SK-N-SH (cell line): ENCODE measurements around the gene GIGYF1. TPM values are rescaled to one million over a fixed set of nuclear protein-coding genes. Genes with fewer than 3 reads are reported as not detected.

Experiments used
- CTCF ChIA-PET: fragments of 300-600, 350-600 bp; formaldehyde crosslinking; extraction: SDS; loops from one replicate; lab custom pipeline; 2021; lab: Yijun Ruan, JAX
- POLR2A ChIA-PET: fragments of 350-600 bp; sonication (Branson Sonifier 250); formaldehyde crosslinking; extraction: SDS; loops from one replicate; lab custom pipeline; 2020; ENCODE audit warnings: antibody characterized with exemption, inconsistent platforms; lab: Yijun Ruan, JAX
- DNase-seq: peaks from one replicate; pipeline ENCODE4 v3.0.0; 2012
- H2AFZ ChIP-seq: fragments of 200-600 bp; sonication (generic); 2 replicates; pipeline ENCODE4 v1.8.1; 2016; ENCODE audit warnings: antibody characterized with exemption, mild to moderate bottlenecking, low read depth
- H3F3A ChIP-seq: fragments of 200-600 bp; sonication (generic); replicated peaks from 2 replicates; pipeline ENCODE3; 2016; ENCODE audit warnings: antibody characterized with exemption, mild to moderate bottlenecking; ENCODE audit not compliant: insufficient read depth
- H3K27ac ChIP-seq, 2 experiments: fragments of 200-500 bp in 1 of 2; fragments of 200-600 bp in 1 of 2; sonication (Bioruptor generic) in 1 of 2; sonication (generic), shearing (Covaris generic) in 1 of 2; 2 replicates each; pipeline versions ENCODE4 v1.5.1 to v1.6.1; 2014 to 2016; ENCODE audit warnings: low read depth in 2 of 2, inconsistent platforms in 1 of 2, low read length in 1 of 2, mild to moderate bottlenecking in 1 of 2, mixed read lengths in 1 of 2
- H3K27me3 ChIP-seq: fragments of 200-600 bp; sonication (generic), shearing (Covaris generic); 2 replicates; pipeline ENCODE4 v1.6.1; 2016; ENCODE audit warnings: mixed run types; ENCODE audit not compliant: insufficient read depth
- H3K36me3 ChIP-seq, 2 experiments: fragments of 200-500 bp in 1 of 2; fragments of 200-600 bp in 1 of 2; sonication (Bioruptor generic) in 1 of 2; sonication (generic) in 1 of 2; replicated peaks in 1 of 2; 2 replicates each; pipeline versions ENCODE3 to v1.5.1; 2014 to 2016; ENCODE audit warnings: low read length in 1 of 2, mild to moderate bottlenecking in 1 of 2; ENCODE audit not compliant: insufficient read depth in 2 of 2, control insufficient read depth in 1 of 2
- H3K4me1 ChIP-seq, 2 experiments: fragments of 200-500 bp in 1 of 2; fragments of 200-600 bp in 1 of 2; sonication (Bioruptor generic) in 1 of 2; sonication (generic), shearing (Covaris generic) in 1 of 2; 2 replicates each; pipeline versions ENCODE4 v1.5.1 to v1.6.1; 2014 to 2016; ENCODE audit warnings: low read depth in 1 of 2, low read length in 1 of 2, mixed run types in 1 of 2; ENCODE audit not compliant: insufficient read depth in 2 of 2, control insufficient read depth in 1 of 2
- H3K4me2 ChIP-seq: fragments of 200-600 bp; sonication (generic), shearing (Covaris generic); 2 replicates; pipeline ENCODE4 v1.6.1; 2017; ENCODE audit warnings: mixed run types
- H3K4me3 ChIP-seq, 2 experiments: fragments of 200-500 bp in 1 of 2; fragments of 200-600 bp in 1 of 2; sonication (Bioruptor generic) in 1 of 2; sonication (generic), shearing (Covaris generic) in 1 of 2; 2 replicates each; pipeline versions ENCODE4 v1.5.1 to v1.8.1; 2014 to 2016; ENCODE audit warnings: low read depth in 2 of 2, inconsistent platforms in 1 of 2, low read length in 1 of 2, mild to moderate bottlenecking in 1 of 2, mixed read lengths in 1 of 2, moderate library complexity in 1 of 2
- H3K79me2 ChIP-seq: fragments of 200-600 bp; sonication (generic); 2 replicates; pipeline ENCODE4 v1.8.1; 2017; ENCODE audit warnings: mild to moderate bottlenecking; ENCODE audit not compliant: insufficient read depth
- H3K9ac ChIP-seq: fragments of 200-600 bp; sonication (generic); 2 replicates; pipeline ENCODE4 v1.6.1; 2017; ENCODE audit warnings: mixed run types
- H3K9me2 ChIP-seq: fragments of 200-600 bp; sonication (generic); 2 replicates; pipeline ENCODE4 v1.6.1; 2017; ENCODE audit warnings: mixed run types
- H3K9me3 ChIP-seq: fragments of 200-600 bp; sonication (generic); 2 replicates; pipeline ENCODE4 v1.6.1; 2017; ENCODE audit warnings: mixed run types, mild to moderate bottlenecking, moderate library complexity
- H4K20me1 ChIP-seq: fragments of 200-600 bp; sonication (generic); 2 replicates; pipeline ENCODE4 v1.6.1; 2017; ENCODE audit warnings: mild to moderate bottlenecking, mixed run types; ENCODE audit not compliant: insufficient read depth
- EZH2phosphoT487 ChIP-seq: fragments of 200-600 bp; sonication (generic); IDR thresholded peaks from 2 replicates; pipeline ENCODE4 v1.6.1; 2017; ENCODE audit warnings: low read depth, mixed run types, mild to moderate bottlenecking, antibody characterized with exemption, moderate library complexity, borderline replicate concordance
- FOSL2 ChIP-seq: IDR thresholded peaks from 2 replicates; pipeline ENCODE4 v1.4.0; 2012; ENCODE audit warnings: low read depth, mild to moderate bottlenecking, moderate library complexity, borderline replicate concordance
- GATA2 ChIP-seq: sonication (generic); formaldehyde crosslinking; IDR thresholded peaks from 2 replicates; pipeline ENCODE4 v1.5.0; 2020; ENCODE audit warnings: mild to moderate bottlenecking, missing genetic modification reagents
- JUND ChIP-seq: IDR thresholded peaks from 2 replicates; pipeline ENCODE4 v1.4.0; 2012
- MXI1 ChIP-seq: IDR thresholded peaks from 2 replicates; pipeline ENCODE4 v1.6.1; 2012; ENCODE audit warnings: mild to moderate bottlenecking, low read depth, low read length, improper control_type of control experiment
- NFIC ChIP-seq: IDR thresholded peaks from 2 replicates; pipeline ENCODE4 v1.4.0; 2012; ENCODE audit warnings: borderline replicate concordance
- NRF1 ChIP-seq: IDR thresholded peaks from 2 replicates; pipeline ENCODE4 v1.6.1; 2012; ENCODE audit warnings: low read depth, mild to moderate bottlenecking, low read length
- RCOR1 ChIP-seq: fragments of 150-350 bp; IDR thresholded peaks from 2 replicates; pipeline ENCODE4 v1.6.1; 2017; ENCODE audit warnings: antibody characterized with exemption, low read length
- TCF12 ChIP-seq: IDR thresholded peaks from 2 replicates; pipeline ENCODE4 v1.4.0; 2012
- TEAD4 ChIP-seq: IDR thresholded peaks from 2 replicates; pipeline ENCODE4 v1.4.0; 2012; ENCODE audit warnings: mild to moderate bottlenecking, borderline replicate concordance; ENCODE audit not compliant: insufficient read depth
- YY1 ChIP-seq: IDR thresholded peaks from 2 replicates; pipeline ENCODE4 v1.4.0; 2012; ENCODE audit warnings: low read depth, mild to moderate bottlenecking
- WGBS: methylation state at CpG from one replicate; pipeline ENCODE4 v1.1.6; 2017; ENCODE audit warnings: low lambda C conversion rate; 5-methylcytosine and 5-hydroxymethylcytosine counted together
- polyA plus RNA-seq, 3 experiments: library from polyadenylated mRNA; depleted of rRNA; stranded (reverse); fragments of >200 nt; gene quantifications; 2 replicates each; pipeline ENCODE4 v1.2.3, GENCODE V29; 2012
- TF ChIP-seq, protein P1 (sequence below): fragments of 150-350 bp; IDR thresholded peaks from 2 replicates; pipeline ENCODE4 v1.6.1; 2017; ENCODE audit warnings: antibody characterized with exemption, low read length, low read depth, borderline replicate concordance
- TF ChIP-seq, protein P2 (sequence below): IDR thresholded peaks from 2 replicates; pipeline ENCODE4 v1.4.0; 2012; ENCODE audit warnings: low read depth
- TF ChIP-seq, protein P3 (sequence below): fragments of 200-600 bp; sonication (generic); IDR thresholded peaks from 2 replicates; pipeline ENCODE4 v1.6.1; 2017; ENCODE audit warnings: antibody characterized with exemption, mild to moderate bottlenecking, moderate library complexity
- TF ChIP-seq, protein P4 (sequence below): IDR thresholded peaks from 2 replicates; pipeline ENCODE4 v1.6.1; 2012; ENCODE audit warnings: mild to moderate bottlenecking, low read depth, low read length, moderate library complexity
- TF ChIP-seq, protein P5 (sequence below): IDR thresholded peaks from 2 replicates; pipeline ENCODE4 v1.4.0; 2012; ENCODE audit warnings: low read depth, borderline replicate concordance

GIGYF1 gene
- polyA plus RNA-seq, 1 of the 3 experiments (the other 2 are of a cell fraction): 19.4 TPM

DNA sequence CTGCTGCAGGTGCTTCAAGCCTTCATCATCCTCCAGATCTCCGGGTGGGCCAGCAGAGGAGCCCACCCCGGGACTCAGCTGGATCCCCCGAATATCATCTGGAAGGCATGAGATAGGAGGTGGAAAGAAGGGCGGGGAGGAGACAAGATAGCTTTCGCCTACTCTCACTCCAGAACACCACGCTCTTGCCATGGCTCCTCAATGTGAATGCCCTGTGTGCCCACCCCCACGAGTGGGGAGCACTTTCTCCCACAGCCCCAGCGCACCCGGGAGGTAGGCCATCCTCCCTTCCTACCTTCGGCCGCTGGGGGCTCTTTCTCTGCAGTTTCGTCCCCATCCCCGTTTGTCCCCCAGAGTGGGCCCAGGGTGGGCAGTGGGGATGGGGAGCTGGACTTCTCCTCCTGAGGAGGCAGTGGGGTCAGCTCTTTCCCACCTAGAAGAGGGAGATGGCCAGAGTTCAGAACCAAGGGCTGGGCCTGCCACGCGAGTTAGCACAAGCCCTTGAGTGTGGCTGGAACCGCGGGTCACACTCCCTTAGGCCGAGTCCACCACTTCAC is 8.9 kb downstream of the GIGYF1 start:
- Histone ChIP-seq H3K9me2 (no peaks in the 10 kb centered on the region), H3K79me2 (peaks cover 20% of the 10 kb centered on the region), H3F3A (peaks cover 26% of the 10 kb centered on the region), H3K4me3 (no peak overlapping the region), H2AFZ (no peak overlapping the region), H3K9ac (no peak overlapping the region), H3K27me3 (no peaks in the 10 kb centered on the region), H3K4me1 (no peaks in the 10 kb centered on the region; a peak in 1 of 4 replicates), H3K36me3 (peaks cover 21 to 91% of the 10 kb centered on the region in 2 experiments), H3K9me3 (no peaks in the 10 kb centered on the region), H3K27ac (no peak overlapping the region), H3K4me2 (no peak overlapping the region), H4K20me1 (peaks cover 34% of the 10 kb centered on the region)
- 85% methylated on average over 13 of the region's 18 CpGs for WGBS
- peak; percentile 40 for DNase-seq
- POLR2A ChIA-PET: no interaction called here
- TF ChIP-seq JUND (no peak), TCF12 (no peak), TEAD4 (no peak), YY1 (no peak), RCOR1 (no peak), MXI1 (no peak), EZH2phosphoT487 (no peak), NFIC (no peak), FOSL2 (no peak), NRF1 (no peak), GATA2 (no peak)
- TF ChIP-seq, protein P1, sequence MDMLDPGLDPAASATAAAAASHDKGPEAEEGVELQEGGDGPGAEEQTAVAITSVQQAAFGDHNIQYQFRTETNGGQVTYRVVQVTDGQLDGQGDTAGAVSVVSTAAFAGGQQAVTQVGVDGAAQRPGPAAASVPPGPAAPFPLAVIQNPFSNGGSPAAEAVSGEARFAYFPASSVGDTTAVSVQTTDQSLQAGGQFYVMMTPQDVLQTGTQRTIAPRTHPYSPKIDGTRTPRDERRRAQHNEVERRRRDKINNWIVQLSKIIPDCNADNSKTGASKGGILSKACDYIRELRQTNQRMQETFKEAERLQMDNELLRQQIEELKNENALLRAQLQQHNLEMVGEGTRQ: no peak
- TF ChIP-seq, protein P2, sequence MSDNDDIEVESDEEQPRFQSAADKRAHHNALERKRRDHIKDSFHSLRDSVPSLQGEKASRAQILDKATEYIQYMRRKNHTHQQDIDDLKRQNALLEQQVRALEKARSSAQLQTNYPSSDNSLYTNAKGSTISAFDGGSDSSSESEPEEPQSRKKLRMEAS: no peak
- TF ChIP-seq, protein P3, sequence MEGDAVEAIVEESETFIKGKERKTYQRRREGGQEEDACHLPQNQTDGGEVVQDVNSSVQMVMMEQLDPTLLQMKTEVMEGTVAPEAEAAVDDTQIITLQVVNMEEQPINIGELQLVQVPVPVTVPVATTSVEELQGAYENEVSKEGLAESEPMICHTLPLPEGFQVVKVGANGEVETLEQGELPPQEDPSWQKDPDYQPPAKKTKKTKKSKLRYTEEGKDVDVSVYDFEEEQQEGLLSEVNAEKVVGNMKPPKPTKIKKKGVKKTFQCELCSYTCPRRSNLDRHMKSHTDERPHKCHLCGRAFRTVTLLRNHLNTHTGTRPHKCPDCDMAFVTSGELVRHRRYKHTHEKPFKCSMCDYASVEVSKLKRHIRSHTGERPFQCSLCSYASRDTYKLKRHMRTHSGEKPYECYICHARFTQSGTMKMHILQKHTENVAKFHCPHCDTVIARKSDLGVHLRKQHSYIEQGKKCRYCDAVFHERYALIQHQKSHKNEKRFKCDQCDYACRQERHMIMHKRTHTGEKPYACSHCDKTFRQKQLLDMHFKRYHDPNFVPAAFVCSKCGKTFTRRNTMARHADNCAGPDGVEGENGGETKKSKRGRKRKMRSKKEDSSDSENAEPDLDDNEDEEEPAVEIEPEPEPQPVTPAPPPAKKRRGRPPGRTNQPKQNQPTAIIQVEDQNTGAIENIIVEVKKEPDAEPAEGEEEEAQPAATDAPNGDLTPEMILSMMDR: no peak
- TF ChIP-seq, protein P4, sequence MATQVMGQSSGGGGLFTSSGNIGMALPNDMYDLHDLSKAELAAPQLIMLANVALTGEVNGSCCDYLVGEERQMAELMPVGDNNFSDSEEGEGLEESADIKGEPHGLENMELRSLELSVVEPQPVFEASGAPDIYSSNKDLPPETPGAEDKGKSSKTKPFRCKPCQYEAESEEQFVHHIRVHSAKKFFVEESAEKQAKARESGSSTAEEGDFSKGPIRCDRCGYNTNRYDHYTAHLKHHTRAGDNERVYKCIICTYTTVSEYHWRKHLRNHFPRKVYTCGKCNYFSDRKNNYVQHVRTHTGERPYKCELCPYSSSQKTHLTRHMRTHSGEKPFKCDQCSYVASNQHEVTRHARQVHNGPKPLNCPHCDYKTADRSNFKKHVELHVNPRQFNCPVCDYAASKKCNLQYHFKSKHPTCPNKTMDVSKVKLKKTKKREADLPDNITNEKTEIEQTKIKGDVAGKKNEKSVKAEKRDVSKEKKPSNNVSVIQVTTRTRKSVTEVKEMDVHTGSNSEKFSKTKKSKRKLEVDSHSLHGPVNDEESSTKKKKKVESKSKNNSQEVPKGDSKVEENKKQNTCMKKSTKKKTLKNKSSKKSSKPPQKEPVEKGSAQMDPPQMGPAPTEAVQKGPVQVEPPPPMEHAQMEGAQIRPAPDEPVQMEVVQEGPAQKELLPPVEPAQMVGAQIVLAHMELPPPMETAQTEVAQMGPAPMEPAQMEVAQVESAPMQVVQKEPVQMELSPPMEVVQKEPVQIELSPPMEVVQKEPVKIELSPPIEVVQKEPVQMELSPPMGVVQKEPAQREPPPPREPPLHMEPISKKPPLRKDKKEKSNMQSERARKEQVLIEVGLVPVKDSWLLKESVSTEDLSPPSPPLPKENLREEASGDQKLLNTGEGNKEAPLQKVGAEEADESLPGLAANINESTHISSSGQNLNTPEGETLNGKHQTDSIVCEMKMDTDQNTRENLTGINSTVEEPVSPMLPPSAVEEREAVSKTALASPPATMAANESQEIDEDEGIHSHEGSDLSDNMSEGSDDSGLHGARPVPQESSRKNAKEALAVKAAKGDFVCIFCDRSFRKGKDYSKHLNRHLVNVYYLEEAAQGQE: no peak
- TF ChIP-seq, protein P5, sequence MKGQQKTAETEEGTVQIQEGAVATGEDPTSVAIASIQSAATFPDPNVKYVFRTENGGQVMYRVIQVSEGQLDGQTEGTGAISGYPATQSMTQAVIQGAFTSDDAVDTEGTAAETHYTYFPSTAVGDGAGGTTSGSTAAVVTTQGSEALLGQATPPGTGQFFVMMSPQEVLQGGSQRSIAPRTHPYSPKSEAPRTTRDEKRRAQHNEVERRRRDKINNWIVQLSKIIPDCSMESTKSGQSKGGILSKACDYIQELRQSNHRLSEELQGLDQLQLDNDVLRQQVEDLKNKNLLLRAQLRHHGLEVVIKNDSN: no peak
- CTCF ChIA-PET: interaction anchor here (0.7 to 3.5 kb wide), 7 partner anchors 8 to 203 kb away, joined by 3 to 23 read pairs (median 4); partner anchors contain the start of genes GIGYF1, MOSPD3 and POP7
